SK-N-SH (cell line): Measurements from ENCODE around the gene CCDC15.

Source experiments
- RCOR1 ChIP-seq: fragments of 150-350 bp; IDR thresholded peaks from 2 replicates; pipeline ENCODE4 v1.6.1; 2017; ENCODE audit warnings: antibody characterized with exemption, low read length
- TF ChIP-seq, protein P1 (sequence below): IDR thresholded peaks from 2 replicates; pipeline ENCODE4 v1.4.0; 2012; ENCODE audit warnings: low read depth, borderline replicate concordance

DNA sequence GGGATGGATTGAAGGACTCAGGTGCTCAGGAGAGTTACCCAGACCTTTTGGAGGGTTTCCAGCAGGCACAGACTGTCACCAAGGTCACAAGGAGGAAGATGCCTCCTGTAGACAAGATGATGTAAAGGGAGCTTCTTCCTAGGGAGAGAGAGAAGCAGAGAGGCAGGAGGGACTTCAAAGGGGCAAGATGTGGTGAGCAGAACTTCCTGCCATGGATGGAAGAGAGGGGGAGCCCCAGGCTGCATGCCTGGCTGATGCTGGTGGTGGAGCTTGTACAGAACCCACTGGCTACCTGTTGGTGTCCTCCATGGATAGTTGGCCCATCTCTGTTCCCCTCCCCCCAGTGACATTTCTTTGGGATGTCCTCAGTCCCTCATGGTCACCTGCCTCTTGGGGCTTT is 30.7 kb upstream of the CCDC15 start:
- TF ChIP-seq RCOR1, result no peak
- TF ChIP-seq, protein P1, sequence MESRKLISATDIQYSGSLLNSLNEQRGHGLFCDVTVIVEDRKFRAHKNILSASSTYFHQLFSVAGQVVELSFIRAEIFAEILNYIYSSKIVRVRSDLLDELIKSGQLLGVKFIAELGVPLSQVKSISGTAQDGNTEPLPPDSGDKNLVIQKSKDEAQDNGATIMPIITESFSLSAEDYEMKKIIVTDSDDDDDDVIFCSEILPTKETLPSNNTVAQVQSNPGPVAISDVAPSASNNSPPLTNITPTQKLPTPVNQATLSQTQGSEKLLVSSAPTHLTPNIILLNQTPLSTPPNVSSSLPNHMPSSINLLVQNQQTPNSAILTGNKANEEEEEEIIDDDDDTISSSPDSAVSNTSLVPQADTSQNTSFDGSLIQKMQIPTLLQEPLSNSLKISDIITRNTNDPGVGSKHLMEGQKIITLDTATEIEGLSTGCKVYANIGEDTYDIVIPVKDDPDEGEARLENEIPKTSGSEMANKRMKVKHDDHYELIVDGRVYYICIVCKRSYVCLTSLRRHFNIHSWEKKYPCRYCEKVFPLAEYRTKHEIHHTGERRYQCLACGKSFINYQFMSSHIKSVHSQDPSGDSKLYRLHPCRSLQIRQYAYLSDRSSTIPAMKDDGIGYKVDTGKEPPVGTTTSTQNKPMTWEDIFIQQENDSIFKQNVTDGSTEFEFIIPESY, result no peak
